Measurements from ENCODE around the gene PTPN14.
"Not testable (repeated sequence)": the region's sequence is repeated elsewhere in the genome, so short reads cannot be mapped to it uniquely, and the experiment has no call there.

The PTPN14 gene

DNA sequence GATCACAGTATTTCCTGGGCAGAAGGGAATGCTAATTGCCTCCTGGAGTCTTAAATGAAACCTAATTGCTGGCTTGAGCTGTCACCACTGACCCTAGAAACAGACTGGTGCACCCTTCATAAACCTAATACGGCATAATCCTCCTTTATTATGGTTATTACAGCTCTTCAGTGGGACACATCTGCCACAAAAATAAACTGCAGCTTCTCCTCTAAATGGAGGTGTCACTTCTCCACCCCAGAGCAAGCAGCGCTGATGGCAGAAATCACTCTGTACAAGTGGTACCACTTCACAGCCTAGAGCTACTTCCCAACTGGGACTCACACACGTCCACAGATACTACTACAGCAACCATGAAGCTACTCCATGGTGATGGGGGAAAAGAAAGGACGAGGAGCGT is 11.1 kb downstream of the PTPN14 start:
- no peak for DNase-seq

DNA sequence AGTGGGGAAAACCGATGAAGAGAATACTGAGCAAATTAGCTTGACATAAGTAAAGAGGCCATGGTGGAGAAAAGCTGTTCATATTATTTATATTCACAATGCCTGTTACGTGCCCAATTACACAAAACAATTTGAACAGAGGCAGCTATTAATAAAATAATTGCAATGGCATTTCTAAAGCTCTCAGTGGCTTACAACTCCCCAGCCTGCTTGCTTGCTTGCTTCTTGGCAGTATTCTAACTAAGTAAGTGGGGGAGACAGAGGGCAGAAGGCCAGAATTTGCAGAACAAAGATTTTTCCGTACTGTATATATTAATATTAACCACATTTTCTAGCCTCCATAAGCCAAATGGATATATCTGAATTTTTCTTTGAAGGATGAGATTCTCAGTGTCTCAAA is 12.9 kb downstream of the PTPN14 start:
- DNase-seq = no peak

DNA sequence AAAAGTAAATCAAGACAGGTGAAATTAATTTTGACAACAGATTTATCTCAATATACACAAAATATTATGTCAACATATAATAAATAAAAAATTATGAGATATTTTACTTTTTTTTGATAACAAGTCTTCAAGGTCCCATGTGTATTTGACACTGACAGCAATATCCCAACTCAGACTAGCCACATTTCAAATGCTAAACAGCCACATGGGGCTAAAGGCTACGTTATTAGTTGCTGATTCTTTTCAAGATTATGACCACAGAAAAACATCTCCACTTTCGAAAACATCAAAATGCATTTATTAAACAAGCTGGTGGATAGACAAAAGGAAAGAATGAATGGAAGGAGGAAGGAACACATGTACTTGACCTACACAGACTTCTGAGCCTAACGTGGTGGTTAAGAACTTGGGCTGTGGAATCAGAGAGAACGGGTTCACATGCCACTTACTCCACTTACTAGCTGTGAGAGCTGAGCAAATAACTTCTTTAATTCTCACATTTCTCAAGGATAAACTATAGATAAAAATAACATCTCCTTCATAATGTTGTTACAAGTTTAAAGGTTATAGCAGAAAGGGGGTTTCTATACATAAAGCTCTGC is 13.4 kb downstream of the PTPN14 start:
- no peak for DNase-seq

DNA sequence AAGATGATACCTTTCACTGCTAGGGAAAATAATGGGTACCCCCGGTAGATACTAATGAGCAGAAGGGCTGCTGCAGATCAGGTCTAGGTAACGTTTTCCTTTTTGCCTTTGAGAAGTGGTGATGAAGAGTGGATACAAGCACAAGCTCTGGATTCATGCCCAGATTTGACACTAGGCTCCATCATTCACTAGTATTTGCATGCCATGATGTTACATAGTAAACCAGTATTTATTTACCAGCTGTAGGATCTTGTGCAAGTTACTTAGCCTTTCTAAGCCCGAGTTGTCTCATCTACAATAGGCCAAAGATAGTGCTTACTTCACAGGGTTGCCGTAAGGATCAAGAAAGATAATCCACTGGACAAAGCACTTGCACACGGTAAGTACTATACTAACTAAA is 14.2 kb downstream of the PTPN14 start:
- no peak for DNase-seq

DNA sequence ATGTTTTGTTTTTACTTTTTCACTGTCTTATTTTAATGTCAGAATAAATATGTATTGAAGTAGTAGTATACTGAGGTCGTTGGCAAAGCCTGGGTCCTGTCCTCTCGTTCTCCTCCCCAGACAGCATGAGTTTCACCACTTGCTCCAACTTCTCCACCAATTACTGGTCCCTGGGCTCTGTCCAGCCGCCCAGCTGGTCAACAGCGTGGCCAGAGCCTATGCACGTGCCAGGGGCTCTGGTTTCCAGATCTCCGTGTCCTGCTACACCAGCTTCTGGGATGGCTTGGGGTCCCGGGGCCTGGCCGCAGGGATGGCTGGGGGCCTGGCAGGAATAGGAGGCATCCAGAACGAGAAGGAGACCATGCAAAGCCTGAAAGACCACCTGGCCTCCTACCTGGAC is 19.3 kb downstream of the PTPN14 start:
- no peak for DNase-seq

DNA sequence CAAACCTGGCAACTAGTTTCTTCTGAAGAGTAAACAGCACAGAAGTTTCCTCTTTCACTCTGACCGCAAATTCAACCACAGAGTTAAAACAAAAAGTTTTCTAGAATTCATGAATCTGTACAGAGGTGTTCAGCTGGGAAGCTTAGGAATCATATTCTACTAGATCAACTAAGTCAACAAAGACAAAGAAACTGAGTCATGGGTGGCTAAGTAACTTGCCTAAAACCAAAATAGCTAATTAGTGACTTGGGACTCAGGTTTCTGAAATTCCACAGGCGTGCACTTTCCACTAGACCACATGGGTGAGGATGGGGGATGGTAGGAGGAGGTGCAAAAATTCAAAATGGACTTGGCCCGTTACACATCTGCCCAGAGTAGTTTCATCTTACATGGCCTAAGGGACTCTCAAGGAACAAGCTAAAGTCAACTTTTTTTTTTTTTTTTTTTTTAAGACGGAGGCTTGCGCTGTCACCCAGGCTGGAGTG is 25.8 kb downstream of the PTPN14 start:
- DNase-seq = no peak

DNA sequence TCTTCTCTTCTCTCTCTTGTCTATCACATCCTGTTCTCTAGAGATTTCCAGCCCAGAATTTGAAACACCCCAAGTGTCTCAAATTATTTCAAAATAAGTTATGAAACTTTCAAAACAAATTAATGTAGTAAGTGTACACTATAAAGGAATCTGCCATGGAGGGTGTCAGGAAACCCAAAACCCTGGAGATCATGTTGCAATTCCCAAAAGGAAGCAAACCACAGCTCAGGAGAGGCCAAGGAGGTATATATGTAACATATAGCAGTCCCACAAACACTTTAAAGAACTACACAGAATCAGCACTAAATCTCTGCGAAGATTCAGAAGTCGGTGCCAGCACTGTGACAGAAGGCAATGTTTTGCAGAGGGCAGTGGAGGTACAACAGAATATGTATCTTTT is 26.6 kb downstream of the PTPN14 start:
- DNase-seq = no peak

DNA sequence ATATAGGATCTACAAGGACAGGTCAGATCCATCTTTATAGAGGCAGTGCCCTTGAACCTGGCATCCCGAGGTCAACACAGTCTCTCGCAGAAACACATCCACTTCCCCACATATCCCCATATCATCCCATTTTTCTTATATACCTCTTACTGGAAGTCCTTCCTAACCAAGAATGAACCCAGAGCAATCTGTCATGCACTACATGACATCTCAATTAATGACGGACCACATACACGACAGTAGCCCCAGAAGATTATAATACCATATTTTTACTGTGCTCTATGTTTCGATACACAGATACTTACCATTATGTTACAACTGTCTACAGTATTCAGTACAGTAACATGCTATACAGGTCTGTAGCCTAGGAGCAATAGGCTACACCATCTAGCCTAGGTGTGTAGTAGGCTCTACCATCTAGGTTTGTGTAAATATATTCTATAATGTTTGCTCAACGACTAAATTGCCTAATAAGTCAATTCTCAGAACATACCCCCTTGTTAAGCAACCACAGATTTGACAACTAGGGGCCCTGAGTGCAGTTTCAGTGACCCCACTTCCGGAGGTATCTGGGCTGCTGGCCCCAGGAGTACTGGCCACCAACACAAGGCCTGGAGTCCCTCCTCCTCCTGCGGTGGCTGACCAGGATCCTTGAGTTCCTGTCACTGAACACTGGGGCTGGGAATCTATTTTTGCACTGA is 28.1 kb downstream of the PTPN14 start:
- DNase-seq = no peak

DNA sequence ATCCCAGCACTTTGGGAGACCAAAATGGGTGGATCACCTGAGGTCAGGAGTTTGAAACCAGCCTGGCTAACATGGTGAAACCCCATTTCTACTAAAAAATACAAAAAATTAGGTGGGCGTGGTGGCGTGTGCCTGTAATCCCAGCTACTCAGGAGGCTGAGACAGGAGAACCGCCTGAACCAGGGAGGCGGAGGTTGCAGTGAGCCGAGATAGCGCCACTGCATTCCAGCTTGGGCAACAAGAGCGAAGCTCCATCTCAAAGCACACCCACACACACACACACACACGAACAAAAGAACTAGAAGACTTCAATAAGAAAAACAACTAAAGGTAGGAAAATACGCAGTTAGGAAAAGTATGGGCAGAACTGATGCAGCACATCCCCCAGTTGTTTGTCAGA is 29.9 kb downstream of the PTPN14 start:
- not testable (repeated sequence) for DNase-seq

DNA sequence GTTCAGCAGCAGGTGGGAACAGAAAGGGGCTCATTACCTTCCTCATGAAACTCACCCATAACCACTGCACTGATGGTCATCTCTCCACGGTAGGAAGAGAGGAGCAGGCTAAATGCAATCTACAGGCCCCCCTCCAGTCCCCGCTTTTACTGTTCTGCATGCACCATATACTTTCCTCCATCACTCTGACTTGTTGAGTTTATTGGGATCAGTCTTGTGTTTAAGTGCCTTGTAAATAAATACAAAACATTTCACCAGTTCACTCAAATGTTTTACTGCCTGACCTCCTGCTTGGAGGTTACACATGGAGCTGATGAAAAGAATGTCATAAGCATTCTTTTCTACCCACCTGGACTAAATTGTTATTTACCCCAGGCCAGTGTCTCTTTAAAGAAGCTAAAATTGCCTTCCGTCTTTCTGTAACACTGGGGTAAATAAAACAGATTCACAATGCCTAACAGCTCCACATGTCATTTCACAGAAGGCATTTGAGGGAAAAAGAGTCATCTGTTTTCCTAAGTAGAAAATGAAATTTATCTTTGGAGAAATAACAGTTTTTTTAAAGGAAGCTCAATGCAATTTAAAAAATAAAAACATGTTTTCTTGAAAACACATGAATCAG is 30.7 kb downstream of the PTPN14 start:
- DNase-seq = no peak

DNA sequence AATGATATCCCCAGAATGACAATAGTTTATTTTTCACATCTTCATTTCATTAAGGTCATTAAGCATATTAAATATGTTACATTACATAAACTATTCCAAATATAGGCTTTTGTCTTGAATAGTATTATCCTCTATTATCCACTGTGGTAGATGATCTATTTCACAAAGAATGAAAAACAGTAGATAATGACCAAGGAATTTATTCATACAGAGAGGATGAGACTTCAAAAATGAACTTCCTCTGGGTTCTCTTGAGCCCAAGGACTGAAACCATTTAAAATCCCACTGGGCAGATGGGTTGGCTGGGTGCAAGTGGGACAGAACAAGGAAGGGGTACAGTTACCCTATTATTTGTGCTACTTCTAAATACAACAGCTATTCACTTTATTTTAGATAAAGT is 33.0 kb downstream of the PTPN14 start:
- DNase-seq = no peak

DNA sequence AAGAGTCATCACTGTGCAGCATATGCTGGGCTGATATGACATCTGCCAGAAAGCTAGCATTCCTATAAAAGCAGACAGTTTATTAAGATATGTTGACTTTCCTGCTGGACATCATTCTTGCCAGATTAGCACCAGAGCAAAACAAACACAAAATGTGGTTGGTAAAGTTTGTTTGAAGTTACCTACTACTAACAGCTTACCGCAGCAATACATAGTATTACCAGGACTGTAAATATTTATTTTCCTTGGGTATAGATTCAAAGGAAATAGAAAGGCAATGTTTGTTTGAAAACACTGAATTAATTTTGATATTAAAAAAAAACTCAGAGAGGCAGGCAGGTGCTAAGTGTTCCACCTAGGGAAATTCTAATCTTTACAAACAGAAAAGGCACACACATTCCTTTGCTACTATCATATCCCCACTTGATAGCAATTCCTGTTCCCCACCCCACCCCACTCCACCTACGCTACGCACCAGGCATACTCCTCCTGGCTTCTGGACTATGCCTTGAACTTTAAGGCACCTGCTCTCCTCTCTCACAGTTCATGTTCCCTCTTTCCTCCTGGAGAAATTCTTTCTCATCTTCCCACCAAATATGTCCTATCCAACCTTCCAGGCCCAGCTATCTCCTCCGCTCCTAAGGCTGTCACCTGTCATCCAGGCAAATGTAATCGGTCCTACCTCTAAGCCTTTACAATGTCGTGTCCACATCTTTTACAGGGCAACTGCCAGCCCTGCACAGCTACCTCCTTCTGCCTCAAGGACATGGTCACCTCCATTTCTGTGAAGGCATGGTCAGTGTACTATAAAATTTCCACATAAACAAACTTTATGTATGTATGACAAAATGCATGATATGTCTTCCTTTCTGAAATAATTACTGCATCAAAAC is 34.7 kb downstream of the PTPN14 start:
- no peak for DNase-seq

DNA sequence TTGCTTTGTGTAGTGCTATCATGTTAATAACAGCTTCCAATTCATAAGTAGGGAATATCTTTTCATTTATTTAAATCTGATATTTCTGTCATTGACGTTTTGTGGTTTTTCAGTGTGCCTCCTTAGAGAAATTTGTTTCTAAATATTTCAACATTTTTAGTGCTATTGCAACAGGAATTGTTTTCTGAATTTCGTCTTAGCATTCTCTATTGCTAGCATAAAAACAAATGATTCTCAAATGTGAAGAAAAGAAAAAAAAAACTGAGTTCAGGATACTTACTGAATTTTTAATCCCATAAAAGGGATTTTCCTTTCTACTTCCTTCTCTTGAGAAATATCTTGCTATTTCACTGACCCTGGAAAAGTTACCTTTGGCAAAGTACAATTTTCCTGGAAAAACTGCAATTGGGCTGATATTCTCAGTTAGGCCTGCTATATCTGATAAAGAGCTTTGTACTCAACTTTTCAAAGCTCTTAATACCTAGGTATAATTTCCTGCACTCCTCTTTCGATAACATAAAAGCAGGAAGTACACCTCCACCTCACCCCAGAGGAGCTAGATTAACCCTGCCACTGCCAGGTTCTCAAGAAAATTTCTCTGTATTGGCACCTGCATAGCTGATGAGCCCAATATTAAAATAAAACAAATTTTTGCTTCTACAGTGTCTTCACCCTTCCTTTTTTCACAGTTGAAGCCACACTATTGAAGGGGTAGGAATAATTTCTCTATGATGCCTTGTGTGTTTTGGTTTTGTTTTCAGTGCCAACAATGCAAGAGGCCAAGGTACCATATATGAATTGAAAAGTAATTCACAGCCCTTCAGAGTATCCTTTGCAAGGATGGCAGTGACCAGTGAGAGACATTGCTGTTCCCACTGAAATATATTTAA is 35.6 kb downstream of the PTPN14 start:
- DNase-seq = no peak

DNA sequence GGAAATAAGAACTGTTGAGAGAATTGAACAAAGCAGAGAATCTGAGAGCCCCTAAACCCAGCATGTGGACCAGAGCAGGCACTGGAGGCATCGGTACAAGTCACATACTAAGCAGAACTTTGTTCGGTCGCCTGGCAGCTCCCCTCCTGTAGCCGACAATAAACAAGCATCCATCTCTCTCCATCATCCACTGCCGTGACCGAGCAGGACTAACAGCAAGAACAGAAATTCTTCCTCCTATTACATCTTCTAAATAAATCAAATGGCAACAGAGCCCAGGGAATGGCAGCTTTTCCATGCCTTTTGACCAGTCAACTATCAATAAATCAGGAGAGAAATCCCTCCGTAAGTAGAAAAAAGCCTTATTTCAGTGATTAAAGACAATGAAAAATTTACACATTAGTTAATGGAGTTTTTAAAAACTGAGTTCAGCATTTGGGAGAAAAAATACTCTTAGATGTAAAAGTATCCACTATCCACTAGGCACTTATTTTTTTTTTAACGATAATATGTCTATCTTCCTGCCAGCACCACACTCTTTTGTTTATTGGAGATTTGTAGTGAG is 36.5 kb downstream of the PTPN14 start:
- no peak for DNase-seq

DNA sequence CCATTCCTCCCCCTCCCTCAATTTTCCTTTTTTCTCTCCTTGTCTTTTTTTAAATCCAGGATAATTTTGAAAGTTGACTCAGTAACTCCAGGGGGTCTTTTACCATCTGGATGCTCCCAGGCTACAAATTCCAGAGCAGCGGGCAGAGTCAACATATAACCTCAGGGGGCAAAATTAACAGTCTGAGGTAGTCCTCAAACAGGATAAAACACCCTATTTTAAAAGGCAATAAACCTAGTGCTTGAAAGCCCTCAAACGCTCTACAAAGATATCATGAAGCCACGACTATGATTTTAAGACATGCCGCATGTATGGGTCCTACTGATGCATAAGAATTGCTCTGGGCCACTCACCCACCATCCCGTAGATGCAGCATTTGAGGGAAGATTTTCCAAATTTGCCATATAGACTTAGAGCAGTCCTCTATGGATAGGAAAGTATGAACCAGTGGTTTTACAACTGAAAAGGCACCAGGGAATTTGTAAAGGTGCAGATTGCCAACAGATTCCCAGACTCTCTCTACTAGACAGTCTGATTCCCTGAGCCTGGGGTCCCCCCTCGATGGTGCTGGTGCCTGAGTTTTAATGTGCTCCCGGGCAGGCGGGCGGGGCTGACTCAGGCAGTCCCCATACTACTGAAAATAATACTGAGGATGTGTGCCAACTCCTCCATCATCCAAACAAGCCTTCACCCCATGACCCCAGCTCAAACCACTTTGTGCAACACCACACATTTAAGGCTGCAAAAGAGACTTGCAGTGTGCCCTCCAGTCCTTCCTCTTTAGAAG is 37.2 kb downstream of the PTPN14 start:
- no peak for DNase-seq

DNA sequence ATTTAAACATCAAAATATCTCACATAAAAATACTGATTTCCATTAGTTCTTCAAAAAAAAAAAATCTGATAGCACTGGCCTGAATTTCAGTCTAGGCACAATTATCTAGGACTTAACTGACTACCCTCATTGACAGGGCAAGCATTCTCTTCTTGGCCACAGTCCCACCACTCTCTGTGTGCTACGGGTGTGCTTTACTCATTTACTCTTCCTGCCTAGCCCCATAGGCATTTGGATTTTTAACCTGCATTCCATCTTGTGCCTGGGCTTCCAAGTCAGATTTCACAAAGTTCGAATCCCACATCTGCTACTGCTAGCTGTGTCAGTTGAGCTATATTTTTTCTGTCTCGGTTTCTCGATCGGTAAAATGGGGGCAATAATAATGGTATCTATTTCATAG is 38.0 kb downstream of the PTPN14 start:
- DNase-seq = no peak

DNA sequence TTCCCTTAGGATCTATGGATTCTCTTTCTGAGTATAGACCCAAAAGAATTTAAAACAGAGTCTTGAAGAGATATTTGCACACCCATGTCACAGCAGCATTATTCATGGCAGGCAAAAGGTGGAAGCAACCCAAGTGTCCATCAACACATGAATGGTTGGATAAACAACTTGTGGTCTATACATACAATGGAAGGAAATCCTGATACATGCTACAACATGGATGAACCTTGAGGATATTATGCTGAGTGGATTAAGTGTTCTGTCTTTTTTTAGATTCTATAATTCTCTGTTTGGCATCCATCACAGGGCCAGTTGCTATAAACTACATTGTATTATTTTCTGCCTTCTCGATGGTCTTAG is 39.8 kb downstream of the PTPN14 start:
- DNase-seq = no peak

DNA sequence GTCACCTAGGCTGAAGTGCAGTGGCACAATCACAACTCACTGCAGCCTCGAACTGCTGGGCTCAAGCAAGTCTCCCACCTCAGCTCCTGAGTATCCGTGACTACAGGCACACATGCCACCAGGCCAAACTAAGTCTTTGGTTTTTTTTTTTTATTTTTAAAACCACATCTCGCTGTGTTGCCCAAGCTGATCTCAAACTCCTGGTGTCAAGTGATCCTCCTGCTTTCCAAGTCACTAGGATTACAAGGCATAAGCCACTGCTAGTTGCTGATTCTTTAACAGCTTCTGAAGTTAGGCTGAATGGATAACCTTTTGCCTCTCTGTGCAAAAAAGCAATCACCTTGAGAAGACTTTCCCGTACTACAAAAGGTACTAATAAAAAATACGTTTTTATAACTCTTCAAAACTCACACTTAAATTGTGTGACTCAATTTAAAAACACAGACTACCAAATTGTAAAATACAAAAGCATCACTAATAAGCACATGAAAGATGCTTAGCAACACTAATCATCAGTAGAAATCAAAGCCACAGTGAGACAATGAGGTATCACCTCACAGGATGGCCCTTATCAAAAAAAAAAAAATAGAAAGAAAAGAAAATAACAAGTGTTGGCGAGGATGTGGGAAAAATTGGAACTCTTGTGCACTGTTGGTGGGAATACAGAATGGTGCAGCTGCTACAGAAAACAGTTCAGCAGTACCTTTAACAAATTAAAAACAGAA is 40.3 kb downstream of the PTPN14 start:
- DNase-seq = no peak

DNA sequence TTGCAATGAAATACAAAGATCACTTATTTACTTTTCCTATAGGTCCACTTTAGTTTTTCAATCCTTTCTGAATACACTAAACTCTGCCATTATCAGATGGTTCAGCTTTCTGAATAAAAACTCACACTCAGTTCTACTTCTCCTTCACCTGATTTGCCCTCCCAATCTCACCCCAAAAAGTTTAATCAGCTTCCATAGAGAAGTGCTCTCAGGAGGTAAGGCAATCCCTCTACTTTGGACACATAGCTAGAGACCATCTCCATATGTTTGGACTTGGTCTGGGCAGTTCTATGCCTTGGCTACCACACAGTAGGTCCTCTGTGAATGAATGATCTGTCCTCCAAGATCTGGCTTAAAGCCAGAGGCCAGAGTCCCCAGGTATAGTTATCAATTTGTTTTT is 40.9 kb downstream of the PTPN14 start:
- no peak for DNase-seq

DNA sequence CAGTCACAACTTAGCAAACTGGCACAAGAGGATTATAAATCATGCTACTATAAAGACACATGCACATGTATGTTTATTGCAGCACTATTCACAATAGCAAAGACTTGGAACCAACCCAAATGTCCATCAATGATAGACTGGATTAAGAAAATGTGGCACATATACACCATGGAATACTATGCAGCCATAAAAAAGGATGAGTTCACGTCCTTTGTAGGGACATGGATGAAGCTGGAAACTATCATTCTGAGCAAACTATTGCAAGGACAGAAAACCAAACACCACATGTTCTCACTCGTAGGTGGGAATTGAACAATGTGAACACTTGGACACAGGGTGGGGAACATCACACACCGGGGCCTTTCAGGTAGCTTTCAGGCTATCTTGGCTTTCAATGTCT is 41.8 kb downstream of the PTPN14 start:
- DNase-seq = not testable (repeated sequence)

All from effector CD4-positive, alpha-beta T cell (primary cell).